Activated B cell treated with CpG ODN at 0.5 μM for 24 hours (primary cell): ENCODE results near the gene PLTP. TPM values are rescaled to one million over a fixed set of nuclear protein-coding genes. Genes with fewer than 3 reads are reported as not detected.

Source experiments
- ATAC-seq: fragments of 200-7000 bp; cut with Tn5 transposase; one replicate; pipeline ENCODE4 v1.10.0; 2021; ENCODE audit warnings: low read depth, mild to moderate bottlenecking, moderate library complexity
- CTCF ChIA-PET: fragments of 350-600 bp; sonication (Branson Sonifier 250); formaldehyde crosslinking; loops from one replicate; lab custom pipeline; 2021; ENCODE audit warnings: antibody characterized with exemption; lab: Charles Lee
- POLR2A ChIA-PET: fragments of 350-600 bp; sonication (Branson Sonifier 250); formaldehyde crosslinking; loops from one replicate; lab custom pipeline; 2021; ENCODE audit warnings: antibody characterized with exemption; lab: Charles Lee
- DNase-seq: peaks from one replicate; pipeline ENCODE4 v3.0.0; 2022
- H3K27ac Mint-ChIP-seq: one replicate; pipeline ENCODE4 v1.8.0; 2020; ENCODE audit warnings: mixed read lengths
- H3K27me3 Mint-ChIP-seq: one replicate; pipeline ENCODE4 v1.8.0; 2021; ENCODE audit warnings: mixed read lengths
- H3K36me3 Mint-ChIP-seq: one replicate; pipeline ENCODE4 v1.8.0; 2021; ENCODE audit warnings: low read depth, mixed read lengths
- H3K4me1 Mint-ChIP-seq: one replicate; pipeline ENCODE4 v1.8.0; 2021; ENCODE audit warnings: mixed read lengths
- H3K4me3 Mint-ChIP-seq: one replicate; pipeline ENCODE4 v1.8.0; 2020; ENCODE audit warnings: mild to moderate bottlenecking, mixed read lengths
- H3K9me3 Mint-ChIP-seq: one replicate; pipeline ENCODE4 v1.8.0; 2020; ENCODE audit warnings: mixed read lengths
- CTCF ChIP-seq: fragments of 200-600 bp; IDR thresholded peaks from one replicate; pipeline ENCODE4 v1.8.0; 2022; ENCODE audit warnings: antibody characterized with exemption, mild to moderate bottlenecking
- intact Hi-C: fragments of 100-400 bp; cut with micrococcal nuclease; formaldehyde crosslinking; loops from one replicate; pipeline ENCODE4 v1.15.1; 2024
- total RNA-seq: library from RNA; stranded (reverse); gene quantifications from 2 replicates; pipeline ENCODE4 v1.2.3, GENCODE V29; 2022

Gene PLTP
- total RNA-seq, 1 donor from 2014 or later: 2.3 TPM

GRCh38 chr20:45937765-45938164 lies 25.8 kb upstream of the PLTP start:
- CTCF ChIA-PET: interaction anchor here (1.1 to 1.9 kb wide), 3 partner anchors 32 to 139 kb away, joined by 3 to 6 read pairs (median 6); no protein-coding TSS in a partner anchor
- no peak for DNase-seq
- no peak for ATAC-seq
- Mint-ChIP-seq H3K36me3 (peaks cover 52% of the 10 kb centered on the region), H3K27ac (no peak overlapping the region), H3K9me3 (no peaks in the 10 kb centered on the region), H3K4me3 (no peak overlapping the region), H3K4me1 (peaks cover 29% of the 10 kb centered on the region), H3K27me3 (no peaks in the 10 kb centered on the region)
- intact Hi-C loops: no loop called here
- POLR2A ChIA-PET: interaction anchor here (1.5 to 6.4 kb wide), 4 partner anchors 10 to 47 kb away, joined by 5 to 110 read pairs (median 70); partner anchors contain the start of genes CTSA, NEURL2 and ZNF335
- TF ChIP-seq CTCF: no peak

- no peaks in the 10 kb centered on the region for H3K9me3 Mint-ChIP-seq
Observed at GRCh38 chr20:45935416-45936046, 23.6 kb upstream of the PLTP start.

GRCh38 chr20:45934586-45935415 lies 22.8 kb upstream of the PLTP start, which contains the start of gene PCIF1:
Gene PCIF1, plus strand, starts transcription at chr20:45934683. Its CDS starts 4,317 bp downstream, at chr20:45939000.
- Mint-ChIP-seq H3K27me3 (no peaks in the 10 kb centered on the region), H3K27ac (peak within 1 kb of the TSS; percentile 98), H3K36me3 (peaks cover 42% of the 10 kb centered on the region), H3K4me3 (peak within 1 kb of the TSS; percentile 97), H3K4me1 (peaks cover 29% of the 10 kb centered on the region), H3K9me3 (no peaks in the 10 kb centered on the region)
- ATAC-seq: peak; percentile 80
- intact Hi-C loops: loop anchor here (1.0 kb wide), 8 partner anchors 24 to 142 kb away; partner anchors contain the start of genes ACOT8, CTSA, NEURL2 and UBE2C
- TF ChIP-seq CTCF: no peak
- CTCF ChIA-PET: interaction anchor here (0.6 to 3.0 kb wide), 3 partner anchors 36 to 65 kb away, joined by 3 to 15 read pairs (median 7); partner anchors contain the start of genes CTSA and NEURL2
- DNase-seq: peak; percentile 97
- POLR2A ChIA-PET: interaction anchor here (0.6 to 6.4 kb wide), 36 partner anchors 8 to 967 kb away, joined by 3 to 110 read pairs (median 4); partner anchors contain the start of genes ACOT8, CTSA, DNTTIP1 and ELMO2

More at GRCh38 chr20:45935416-45936046, 23.6 kb upstream of the PLTP start:
- ChIA-PET CTCF (interaction anchor here (1.8 to 3.0 kb wide), 2 partner anchors 35 to 44 kb away, joined by 7 to 15 read pairs; partner anchors contain the start of genes CTSA and NEURL2), POLR2A (interaction anchor here (0.6 to 6.4 kb wide), 31 partner anchors 9 to 968 kb away, joined by 3 to 110 read pairs (median 5); partner anchors contain the start of genes ACOT8, CTSA, DNTTIP1 and ELMO2)
- Mint-ChIP-seq H3K4me1 (peaks cover 29% of the 10 kb centered on the region), H3K4me3 (peak overlapping the region; percentile 97), H3K36me3 (peaks cover 48% of the 10 kb centered on the region), H3K27ac (peak overlapping the region; percentile 98), H3K27me3 (no peaks in the 10 kb centered on the region)
- ATAC-seq (peak; percentile 6), DNase-seq (no peak)
- no peak for TF ChIP-seq CTCF
- intact Hi-C loops: loop anchor here (1.0 kb wide), 8 partner anchors 24 to 143 kb away; partner anchors contain the start of genes ACOT8, CTSA, NEURL2 and UBE2C

- Mint-ChIP-seq H3K4me3 (peak overlapping the region; percentile 97), H3K4me1 (peaks cover 29% of the 10 kb centered on the region), H3K27me3 (no peaks in the 10 kb centered on the region), H3K36me3 (peaks cover 35% of the 10 kb centered on the region), H3K9me3 (no peaks in the 10 kb centered on the region), H3K27ac (peak overlapping the region; percentile 96)
- POLR2A ChIA-PET: interaction anchor here (0.6 to 6.4 kb wide), 20 partner anchors 14 to 571 kb away, joined by 3 to 110 read pairs (median 6); partner anchors contain the start of genes ACOT8, CTSA, DNTTIP1 and NEURL2
- TF ChIP-seq CTCF: no peak
- CTCF ChIA-PET: interaction anchor here (0.6 to 3.0 kb wide), 4 partner anchors 36 to 64 kb away, joined by 3 to 15 read pairs (median 6); partner anchors contain the start of genes CTSA and NEURL2
- ATAC-seq (peak; percentile 18), DNase-seq (no peak)
- intact Hi-C loops: no loop called here
Observed at GRCh38 chr20:45934046-45934585, 22.2 kb upstream of the PLTP start.
